NOMO-1 (cell line): ENCODE results near the gene PDZK1IP1.

Source experiments
- DNase-seq, 2 experiments: peaks; one replicate each; lab custom pipeline; 2025; ENCODE audit not compliant: unreplicated experiment in 2 of 2; lab: John Stamatoyannopoulos, UW

PDZK1IP1 gene

GRCh38 chr1:47189844-47190508, at the start of gene PDZK1IP1:
PDZK1IP1 (minus strand) TSS chr1:47190036; CDS start chr1:47189932, 104 bp downstream.
- no peak for DNase-seq

GRCh38 chr1:47238935-47239592, 49.2 kb upstream of the PDZK1IP1 start:
- no peak for DNase-seq

- no peak for DNase-seq
These were observed 46.0 kb upstream of the PDZK1IP1 start for GRCh38 chr1:47235806-47236205.

GRCh38 chr1:47235241-47235681, 45.4 kb upstream of the PDZK1IP1 start:
- DNase-seq = no peak

GRCh38 chr1:47233186-47233585, 43.4 kb upstream of the PDZK1IP1 start:
- no peak for DNase-seq

- no peak for DNase-seq
These were observed 42.5 kb upstream of the PDZK1IP1 start, which contains the start of gene TAL1 for GRCh38 chr1:47232187-47232874. TAL1 (minus strand) TSS chr1:47232225; CDS start chr1:47225888, 6,337 bp downstream.

- DNase-seq = peak; percentile 49 to 73
These were observed 41.7 kb upstream of the PDZK1IP1 start for GRCh38 chr1:47231301-47232186.

- DNase-seq = no peak
These were observed 41.0 kb upstream of the PDZK1IP1 start for GRCh38 chr1:47230692-47231300.

- no peak for DNase-seq
These were observed 40.3 kb upstream of the PDZK1IP1 start for GRCh38 chr1:47229886-47230691.

- no peak for DNase-seq
These were observed 39.4 kb upstream of the PDZK1IP1 start for GRCh38 chr1:47229031-47229885.

GRCh38 chr1:47228644-47229030, 38.8 kb upstream of the PDZK1IP1 start:
- DNase-seq = no peak

GRCh38 chr1:47227341-47228232, 37.8 kb upstream of the PDZK1IP1 start:
- DNase-seq = no peak

GRCh38 chr1:47226839-47227215, 37.0 kb upstream of the PDZK1IP1 start:
- no peak for DNase-seq

- no peak for DNase-seq
These were observed 36.4 kb upstream of the PDZK1IP1 start for GRCh38 chr1:47226121-47226838.

- DNase-seq = no peak
These were observed 35.7 kb upstream of the PDZK1IP1 start for GRCh38 chr1:47225430-47226100.

- no peak for DNase-seq
These were observed 35.0 kb upstream of the PDZK1IP1 start for GRCh38 chr1:47224676-47225399.
